NB4 (cell line): ENCODE measurements around the gene TEAD1.

Experiments
- POLR2A ChIP-seq: IDR thresholded peaks from 2 replicates; pipeline ENCODE4 v1.6.1; 2011; ENCODE audit warnings: mild to moderate bottlenecking; ENCODE audit not compliant: insufficient read length; ENCODE audit errors: extremely low read depth
- TF ChIP-seq, protein P1 (sequence below): IDR thresholded peaks from one replicate; pipeline ENCODE4 v1.5.1; 2012; ENCODE audit warnings: low read depth, low read length

- TF ChIP-seq, protein P1, sequence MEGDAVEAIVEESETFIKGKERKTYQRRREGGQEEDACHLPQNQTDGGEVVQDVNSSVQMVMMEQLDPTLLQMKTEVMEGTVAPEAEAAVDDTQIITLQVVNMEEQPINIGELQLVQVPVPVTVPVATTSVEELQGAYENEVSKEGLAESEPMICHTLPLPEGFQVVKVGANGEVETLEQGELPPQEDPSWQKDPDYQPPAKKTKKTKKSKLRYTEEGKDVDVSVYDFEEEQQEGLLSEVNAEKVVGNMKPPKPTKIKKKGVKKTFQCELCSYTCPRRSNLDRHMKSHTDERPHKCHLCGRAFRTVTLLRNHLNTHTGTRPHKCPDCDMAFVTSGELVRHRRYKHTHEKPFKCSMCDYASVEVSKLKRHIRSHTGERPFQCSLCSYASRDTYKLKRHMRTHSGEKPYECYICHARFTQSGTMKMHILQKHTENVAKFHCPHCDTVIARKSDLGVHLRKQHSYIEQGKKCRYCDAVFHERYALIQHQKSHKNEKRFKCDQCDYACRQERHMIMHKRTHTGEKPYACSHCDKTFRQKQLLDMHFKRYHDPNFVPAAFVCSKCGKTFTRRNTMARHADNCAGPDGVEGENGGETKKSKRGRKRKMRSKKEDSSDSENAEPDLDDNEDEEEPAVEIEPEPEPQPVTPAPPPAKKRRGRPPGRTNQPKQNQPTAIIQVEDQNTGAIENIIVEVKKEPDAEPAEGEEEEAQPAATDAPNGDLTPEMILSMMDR = no peak
- no peak for TF ChIP-seq POLR2A
These were observed 49.6 kb upstream of the TEAD1 start for GRCh38 chr11:12624595-12624994.
